Measurements from ENCODE around the gene ADCY9. TPM values are rescaled to one million over a fixed set of nuclear protein-coding genes. Genes with fewer than 3 reads are reported as not detected.
"Not testable (repeated sequence)": the region's sequence is repeated elsewhere in the genome, so short reads cannot be mapped to it uniquely, and the experiment has no call there.

The ADCY9 gene
- total RNA-seq, 2 donors from 2014 or later, result 7.2 to 58.3 TPM

GRCh38 chr16:3963203-3963602 is 153.0 kb downstream of the ADCY9 start:
- no peak for DNase-seq (ENCODE audit: low spot score)
- intact Hi-C loops (cut with DNase I), result no loop called here
- no peak overlapping the region for H3K27ac ChIP-seq
- no peak for TF ChIP-seq POLR2A (IDR thresholded peaks at IDR 0.05)
- no peak for TF ChIP-seq POLR2AphosphoS5 (IDR thresholded peaks at IDR 0.05)
- no peak for TF ChIP-seq CTCF (IDR thresholded peaks at IDR 0.05)
- H3K4me1 ChIP-seq (replicated peaks), result no peaks in the 10 kb centered on the region
- 51% methylated on average over 17 of the region's 17 CpGs for WGBS
- no peak overlapping the region for H3K4me3 ChIP-seq
- no peaks in the 10 kb centered on the region for H3K27me3 ChIP-seq (replicated peaks; ENCODE audit: insufficient read depth)
- no peaks in the 10 kb centered on the region for H3K9me3 ChIP-seq
- H3K36me3 ChIP-seq, result no peaks in the 10 kb centered on the region

DNA sequence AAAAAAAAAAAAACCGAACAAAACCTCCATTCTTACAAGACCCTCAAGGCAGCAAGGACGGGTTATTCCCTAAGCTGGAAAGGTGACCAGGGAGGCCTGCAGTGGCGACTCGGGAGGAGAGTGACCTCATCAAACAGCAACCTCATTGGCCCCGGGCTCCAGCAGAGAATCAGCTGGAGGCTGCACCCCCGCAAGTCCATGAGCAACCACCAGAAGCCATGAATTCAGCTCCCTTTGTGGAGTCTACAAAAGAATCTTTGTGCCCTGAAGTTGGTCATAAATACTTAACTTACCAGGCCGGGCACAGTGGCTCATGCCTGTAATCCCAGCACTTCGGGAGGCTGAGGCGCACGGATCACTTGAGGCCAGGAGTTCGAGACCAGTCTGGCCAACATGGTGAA is 154.8 kb downstream of the ADCY9 start:
- H3K4me1 ChIP-seq (replicated peaks), result no peaks in the 10 kb centered on the region
- intact Hi-C loops (cut with DNase I), result no loop called here
- peak overlapping the region in 1 of 2 donors; percentile 50 for H3K27ac ChIP-seq
- WGBS, result 82% methylated on average over 11 of the region's 11 CpGs
- DNase-seq (ENCODE audit: low spot score), result no peak
- H3K4me3 ChIP-seq, result no peak overlapping the region
- peaks cover 2% of the 10 kb centered on the region for H3K27me3 ChIP-seq (replicated peaks; ENCODE audit: insufficient read depth)
- TF ChIP-seq POLR2AphosphoS5 (IDR thresholded peaks at IDR 0.05) (no peak), POLR2A (IDR thresholded peaks at IDR 0.05) (no peak), CTCF (IDR thresholded peaks at IDR 0.05) (no peak)
- no peaks in the 10 kb centered on the region for H3K36me3 ChIP-seq
- no peaks in the 10 kb centered on the region for H3K9me3 ChIP-seq

- not testable (repeated sequence) for DNase-seq (ENCODE audit: low spot score); H3K36me3 ChIP-seq; H3K27me3 ChIP-seq (replicated peaks; ENCODE audit: insufficient read depth); H3K4me1 ChIP-seq (replicated peaks); H3K9me3 ChIP-seq
- peak overlapping the region; percentile 50 to 58 for H3K27ac ChIP-seq
- intact Hi-C loops (cut with DNase I), result loop anchor here (10.0 kb wide), 1 partner anchor 265 kb away; no protein-coding TSS in a partner anchor
- peak overlapping the region; percentile 22 to 35 for H3K4me3 ChIP-seq
- WGBS, result 46% methylated on average over 14 of the region's 14 CpGs
Observed at GRCh38 chr16:3959926-3960590, 156.2 kb downstream of the ADCY9 start.

- intact Hi-C loops (cut with DNase I), result loop anchor here (10.0 kb wide), 1 partner anchor 264 kb away; no protein-coding TSS in a partner anchor
- TF ChIP-seq CTCF (IDR thresholded peaks at IDR 0.05) (no peak), POLR2A (IDR thresholded peaks at IDR 0.05) (no peak), POLR2AphosphoS5 (IDR thresholded peaks at IDR 0.05) (no peak)
- no peaks in the 10 kb centered on the region for H3K36me3 ChIP-seq
- no peaks in the 10 kb centered on the region for H3K9me3 ChIP-seq
- H3K4me3 ChIP-seq, result no peak overlapping the region
- peaks cover 4% of the 10 kb centered on the region for H3K27me3 ChIP-seq (replicated peaks; ENCODE audit: insufficient read depth)
- no peak for DNase-seq (ENCODE audit: low spot score)
- H3K4me1 ChIP-seq (replicated peaks), result no peaks in the 10 kb centered on the region
- no peak overlapping the region for H3K27ac ChIP-seq
- WGBS, result 67% methylated on average over 3 of the region's 3 CpGs
Observed at GRCh38 chr16:3959148-3959547, 157.1 kb downstream of the ADCY9 start.

GRCh38 chr16:3957344-3957980 is 158.8 kb downstream of the ADCY9 start:
- Histone ChIP-seq H3K27me3 (replicated peaks; ENCODE audit: insufficient read depth) (peaks cover 7% of the 10 kb centered on the region), H3K4me1 (replicated peaks) (no peaks in the 10 kb centered on the region), H3K27ac (no peak overlapping the region), H3K9me3 (no peaks in the 10 kb centered on the region), H3K36me3 (no peaks in the 10 kb centered on the region), H3K4me3 (no peak overlapping the region)
- TF ChIP-seq POLR2A (IDR thresholded peaks at IDR 0.05) (no peak), CTCF (IDR thresholded peaks at IDR 0.05) (no peak), POLR2AphosphoS5 (IDR thresholded peaks at IDR 0.05) (no peak)
- no peak for DNase-seq (ENCODE audit: low spot score)
- WGBS, result 54% methylated on average over 23 of the region's 23 CpGs
- intact Hi-C loops (cut with DNase I), result loop anchor here (10.0 kb wide), 1 partner anchor 263 kb away; no protein-coding TSS in a partner anchor
